GM23338 (cell line): ENCODE results near the gene ANO4. TPM values are rescaled to one million over a fixed set of nuclear protein-coding genes. Genes with fewer than 3 reads are reported as not detected.

Experiments
- ATAC-seq: fragments of 200-7000 bp; cut with Tn5 transposase; 3 replicates; pipeline ENCODE4 v1.9.1; 2020
- DNase-seq: peaks from one replicate; pipeline ENCODE4 v3.0.0-alpha.2; 2015; ENCODE audit warnings: low spot score
- H2AFZ ChIP-seq: fragments of 200-600 bp; sonication (generic); 2 replicates; pipeline ENCODE4 v1.8.0; 2016; ENCODE audit warnings: antibody characterized with exemption, mild to moderate bottlenecking, moderate library complexity
- H3F3A ChIP-seq: fragments of 200-600 bp; sonication (generic); replicated peaks from 2 replicates; pipeline ENCODE4 v1.8.0; 2017; ENCODE audit warnings: antibody characterized with exemption, mixed run types, low read depth
- H3K27ac ChIP-seq: fragments of 200-600 bp; sonication (generic); 2 replicates; pipeline ENCODE4 v1.6.1; 2016; ENCODE audit warnings: low read depth
- H3K27me3 ChIP-seq: fragments of 200-600 bp; sonication (generic); 2 replicates; pipeline ENCODE4 v1.8.0; 2016; ENCODE audit warnings: mild to moderate bottlenecking, mixed run types, moderate library complexity; ENCODE audit not compliant: insufficient read depth
- H3K36me3 ChIP-seq: fragments of 200-600 bp; sonication (generic); 2 replicates; pipeline ENCODE4 v1.8.0; 2016; ENCODE audit warnings: mild to moderate bottlenecking; ENCODE audit not compliant: insufficient read depth
- H3K4me1 ChIP-seq: fragments of 200-600 bp; sonication (generic); 2 replicates; pipeline ENCODE4 v1.8.0; 2016; ENCODE audit warnings: mild to moderate bottlenecking, moderate library complexity; ENCODE audit not compliant: insufficient read depth
- H3K4me2 ChIP-seq: fragments of 200-600 bp; sonication (generic); 2 replicates; pipeline ENCODE4 v1.7.1; 2017; ENCODE audit warnings: mixed run types
- H3K4me3 ChIP-seq: fragments of 200-600 bp; sonication (generic); 2 replicates; pipeline ENCODE4 v1.6.1; 2016; ENCODE audit warnings: mixed run types
- H3K79me2 ChIP-seq: fragments of 200-600 bp; sonication (generic); replicated peaks from 2 replicates; pipeline ENCODE4 v1.8.0; 2017; ENCODE audit warnings: mild to moderate bottlenecking; ENCODE audit not compliant: insufficient read depth
- H3K9me2 ChIP-seq: fragments of 200-600 bp; sonication (generic); 2 replicates; pipeline ENCODE4 v1.8.0; 2017; ENCODE audit not compliant: insufficient read depth
- H4K20me1 ChIP-seq: fragments of 200-600 bp; sonication (generic); replicated peaks from 2 replicates; pipeline ENCODE4 v1.8.0; 2017; ENCODE audit warnings: mild to moderate bottlenecking; ENCODE audit not compliant: insufficient read depth
- H3K27ac Mint-ChIP-seq: 2 replicates; pipeline ENCODE4 v1.8.0; 2020; ENCODE audit warnings: inconsistent platforms, mild to moderate bottlenecking, moderate library complexity, mixed read lengths
- H3K27me3 Mint-ChIP-seq: 3 replicates; pipeline ENCODE4 v1.8.0; 2022; ENCODE audit warnings: low read depth, mild to moderate bottlenecking, moderate library complexity, mixed read lengths, inconsistent platforms; ENCODE audit not compliant: insufficient read depth, poor library complexity
- H3K36me3 Mint-ChIP-seq: 3 replicates; pipeline ENCODE4 v1.8.0; 2021; ENCODE audit warnings: low read depth, mild to moderate bottlenecking, inconsistent platforms, moderate library complexity, mixed read lengths
- H3K4me1 Mint-ChIP-seq: 3 replicates; pipeline ENCODE4 v1.8.0; 2020; ENCODE audit warnings: mild to moderate bottlenecking, inconsistent platforms, mixed read lengths
- H3K4me3 Mint-ChIP-seq: 3 replicates; pipeline ENCODE4 v1.8.0; 2021; ENCODE audit warnings: moderate library complexity, mild to moderate bottlenecking, inconsistent platforms, mixed read lengths
- H3K9me3 Mint-ChIP-seq: 3 replicates; pipeline ENCODE4 v1.8.0; 2020; ENCODE audit warnings: moderate library complexity, mild to moderate bottlenecking, inconsistent platforms, mixed read lengths
- CREB1 ChIP-seq: fragments of 250-450 bp; sonication (Bioruptor Pico); IDR thresholded peaks from 2 replicates; pipeline ENCODE4 v1.5.0; 2020; ENCODE audit warnings: low read depth, mild to moderate bottlenecking, moderate library complexity
- EZH2phosphoT487 ChIP-seq: fragments of 200-600 bp; sonication (generic); IDR thresholded peaks from one replicate; pipeline ENCODE4 v1.8.1; 2018; ENCODE audit warnings: antibody characterized with exemption; ENCODE audit not compliant: unreplicated experiment
- NANOG ChIP-seq: IDR thresholded peaks from 2 replicates; pipeline ENCODE4 v1.6.1; 2016; ENCODE audit warnings: antibody characterized with exemption, borderline replicate concordance
- REST ChIP-seq: IDR thresholded peaks from one replicate; pipeline ENCODE4 v1.6.1; 2018; ENCODE audit warnings: antibody characterized with exemption; ENCODE audit not compliant: unreplicated experiment
- STAT1 ChIP-seq: IDR thresholded peaks from one replicate; pipeline ENCODE4 v1.6.1; 2016; ENCODE audit warnings: antibody characterized with exemption; ENCODE audit not compliant: unreplicated experiment
- ZNF114 ChIP-seq: fragments of 250-450 bp; sonication (Bioruptor Pico); IDR thresholded peaks from 2 replicates; pipeline ENCODE4 v1.5.0; 2020; ENCODE audit warnings: mild to moderate bottlenecking, moderate library complexity
- polyA plus RNA-seq: library from polyadenylated mRNA; unstranded; fragments of >200 nt; fragmentation: Nextera tagmentation; extraction: Ambion mirVana; gene quantifications from 2 replicates; pipeline ENCODE4 v1.2.1, GENCODE V29; 2016
- total RNA-seq: library from RNA; depleted of rRNA; stranded (reverse); fragments of >200 nt; shearing (Covaris generic); gene quantifications from 2 replicates; pipeline ENCODE4 v1.2.3, GENCODE V29; 2014
- TF ChIP-seq, protein P1 (sequence below), 2 experiments: fragments of 200-600 bp in 1 of 2; sonication (generic) in 1 of 2; conservative IDR thresholded peaks; 2 replicates each; pipeline versions ENCODE4 v1.5.1 to v1.6.1; 2016 to 2017; ENCODE audit warnings: antibody characterized with exemption in 2 of 2, low read depth in 2 of 2, mild to moderate bottlenecking in 2 of 2, moderate library complexity in 1 of 2
- TF ChIP-seq, protein P2 (sequence below): IDR thresholded peaks from 2 replicates; pipeline ENCODE4 v1.6.1; 2016; ENCODE audit warnings: antibody characterized with exemption

ANO4 gene
- total and polyA plus RNA-seq, 2 experiments from 2014 or later, result 1.7 to 8.7 TPM

- Histone ChIP-seq H3K4me3 (no peak overlapping the region), H3K27ac (no peak overlapping the region), H3K4me2 (no peak overlapping the region), H3F3A (no peaks in the 10 kb centered on the region), H3K27me3 (no peaks in the 10 kb centered on the region), H3K4me1 (no peaks in the 10 kb centered on the region), H3K36me3 (no peaks in the 10 kb centered on the region), H3K79me2 (no peaks in the 10 kb centered on the region), H4K20me1 (no peaks in the 10 kb centered on the region), H3K9me2 (no peaks in the 10 kb centered on the region), H2AFZ (no peak overlapping the region)
- Mint-ChIP-seq H3K27me3 (peaks cover 2% of the 10 kb centered on the region), H3K9me3 (no peaks in the 10 kb centered on the region), H3K36me3 (no peaks in the 10 kb centered on the region), H3K4me1 (no peaks in the 10 kb centered on the region; the same call in 2 of the 3 replicates), H3K27ac (no peak overlapping the region), H3K4me3 (no peak overlapping the region)
- ATAC-seq, result no peak
- TF ChIP-seq EZH2phosphoT487 (no peak), NANOG (no peak), ZNF114 (CRISPR knock-in tag) (no peak)
- TF ChIP-seq, protein P1, sequence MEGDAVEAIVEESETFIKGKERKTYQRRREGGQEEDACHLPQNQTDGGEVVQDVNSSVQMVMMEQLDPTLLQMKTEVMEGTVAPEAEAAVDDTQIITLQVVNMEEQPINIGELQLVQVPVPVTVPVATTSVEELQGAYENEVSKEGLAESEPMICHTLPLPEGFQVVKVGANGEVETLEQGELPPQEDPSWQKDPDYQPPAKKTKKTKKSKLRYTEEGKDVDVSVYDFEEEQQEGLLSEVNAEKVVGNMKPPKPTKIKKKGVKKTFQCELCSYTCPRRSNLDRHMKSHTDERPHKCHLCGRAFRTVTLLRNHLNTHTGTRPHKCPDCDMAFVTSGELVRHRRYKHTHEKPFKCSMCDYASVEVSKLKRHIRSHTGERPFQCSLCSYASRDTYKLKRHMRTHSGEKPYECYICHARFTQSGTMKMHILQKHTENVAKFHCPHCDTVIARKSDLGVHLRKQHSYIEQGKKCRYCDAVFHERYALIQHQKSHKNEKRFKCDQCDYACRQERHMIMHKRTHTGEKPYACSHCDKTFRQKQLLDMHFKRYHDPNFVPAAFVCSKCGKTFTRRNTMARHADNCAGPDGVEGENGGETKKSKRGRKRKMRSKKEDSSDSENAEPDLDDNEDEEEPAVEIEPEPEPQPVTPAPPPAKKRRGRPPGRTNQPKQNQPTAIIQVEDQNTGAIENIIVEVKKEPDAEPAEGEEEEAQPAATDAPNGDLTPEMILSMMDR (conservative IDR thresholded peaks at IDR 0.05; ENCODE audit: low read depth in 2 of 2), result no peak
- no peak for DNase-seq
Measured at GRCh38 chr12:101001669-101002068, 207.1 kb downstream of the ANO4 start.

DNA sequence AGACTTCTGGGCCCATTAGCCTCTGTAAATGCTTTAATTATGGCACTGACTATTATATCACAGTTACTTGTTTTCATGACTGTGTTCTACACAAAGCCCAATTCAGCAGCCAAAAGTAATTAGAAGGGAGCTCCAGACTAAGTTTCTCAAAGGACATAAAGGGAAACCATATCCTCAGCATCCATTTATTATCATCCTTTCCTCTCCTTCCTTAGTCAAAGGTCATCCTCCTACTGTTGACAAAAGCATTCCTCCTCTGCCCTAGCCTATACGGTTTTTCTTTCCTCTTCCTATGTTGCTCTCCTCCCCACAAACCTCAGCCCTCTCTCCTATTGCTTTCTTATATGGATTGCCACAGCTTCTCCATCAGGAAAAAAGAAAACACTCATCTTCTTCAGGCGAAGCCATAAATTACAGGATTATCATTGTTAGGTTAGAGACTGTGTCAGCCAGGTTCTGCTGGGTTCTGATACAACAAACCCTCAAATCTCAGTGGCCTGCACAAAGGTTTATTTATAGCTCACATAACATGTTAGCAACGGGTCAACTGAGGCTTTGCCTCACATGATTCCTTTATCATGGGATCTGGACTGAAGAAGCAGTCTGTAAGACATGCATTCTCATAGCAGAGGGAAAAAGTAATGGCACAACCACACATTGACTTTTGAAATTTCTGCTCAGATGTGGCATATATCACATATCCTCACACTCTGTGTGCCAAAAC lies 208.3 kb downstream of the ANO4 start:
- ATAC-seq, result no peak

More for the DNA sequence above, 208.3 kb downstream of the ANO4 start:
- Mint-ChIP-seq H3K4me3 (no peak overlapping the region), H3K36me3 (no peaks in the 10 kb centered on the region), H3K4me1 (no peaks in the 10 kb centered on the region; the same call in 2 of the 3 replicates), H3K9me3 (no peaks in the 10 kb centered on the region), H3K27me3 (peaks cover 2% of the 10 kb centered on the region), H3K27ac (no peak overlapping the region)
- Histone ChIP-seq H3K9me2 (no peaks in the 10 kb centered on the region), H3F3A (no peaks in the 10 kb centered on the region), H3K4me3 (no peak overlapping the region), H3K4me1 (no peaks in the 10 kb centered on the region), H3K27me3 (no peaks in the 10 kb centered on the region), H3K27ac (no peak overlapping the region), H2AFZ (no peak overlapping the region), H3K4me2 (no peak overlapping the region), H3K36me3 (no peaks in the 10 kb centered on the region), H3K79me2 (no peaks in the 10 kb centered on the region), H4K20me1 (no peaks in the 10 kb centered on the region)
- TF ChIP-seq, protein P2, sequence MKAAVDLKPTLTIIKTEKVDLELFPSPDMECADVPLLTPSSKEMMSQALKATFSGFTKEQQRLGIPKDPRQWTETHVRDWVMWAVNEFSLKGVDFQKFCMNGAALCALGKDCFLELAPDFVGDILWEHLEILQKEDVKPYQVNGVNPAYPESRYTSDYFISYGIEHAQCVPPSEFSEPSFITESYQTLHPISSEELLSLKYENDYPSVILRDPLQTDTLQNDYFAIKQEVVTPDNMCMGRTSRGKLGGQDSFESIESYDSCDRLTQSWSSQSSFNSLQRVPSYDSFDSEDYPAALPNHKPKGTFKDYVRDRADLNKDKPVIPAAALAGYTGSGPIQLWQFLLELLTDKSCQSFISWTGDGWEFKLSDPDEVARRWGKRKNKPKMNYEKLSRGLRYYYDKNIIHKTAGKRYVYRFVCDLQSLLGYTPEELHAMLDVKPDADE, result no peak
- TF ChIP-seq REST (no peak), CREB1 (CRISPR knock-in tag) (no peak), STAT1 (no peak)
- TF ChIP-seq, protein P1 (conservative IDR thresholded peaks at IDR 0.05; ENCODE audit: low read depth in 2 of 2), result no peak
- DNase-seq, result no peak
